Midbrain (tissue), 1 donor: ENCODE measurements around the gene CYTH1.

Experiments used
- DNase-seq: peaks from one replicate; lab custom pipeline; 2025; lab: John Stamatoyannopoulos, UW

The CYTH1 gene

GRCh38 chr17:78804777-78805176, 22.7 kb upstream of the CYTH1 start:
- no peak for DNase-seq

- no peak for DNase-seq
Observed at GRCh38 chr17:78803186-78803845, 21.2 kb upstream of the CYTH1 start.

- DNase-seq = no peak
Observed at GRCh38 chr17:78802459-78802858, 20.4 kb upstream of the CYTH1 start.

- DNase-seq = no peak
Observed at GRCh38 chr17:78802008-78802407, 19.9 kb upstream of the CYTH1 start.

GRCh38 chr17:78800132-78800931, 18.3 kb upstream of the CYTH1 start:
- no peak for DNase-seq

GRCh38 chr17:78798695-78799559, 16.9 kb upstream of the CYTH1 start:
- peak; percentile 66 for DNase-seq

GRCh38 chr17:78797691-78798585, 15.9 kb upstream of the CYTH1 start:
- no peak for DNase-seq

- no peak for DNase-seq
Observed at GRCh38 chr17:78797213-78797612, 15.1 kb upstream of the CYTH1 start.

- DNase-seq = no peak
Observed at GRCh38 chr17:78796517-78796900, 14.4 kb upstream of the CYTH1 start.

- no peak for DNase-seq
Observed at GRCh38 chr17:78795861-78796516, 13.9 kb upstream of the CYTH1 start.

GRCh38 chr17:78794864-78795640, 13.0 kb upstream of the CYTH1 start:
- no peak for DNase-seq

- DNase-seq = no peak
Observed at GRCh38 chr17:78794399-78794798, 12.3 kb upstream of the CYTH1 start.

- DNase-seq = no peak
Observed at GRCh38 chr17:78793968-78794367, 11.9 kb upstream of the CYTH1 start.

GRCh38 chr17:78793415-78793814, 11.3 kb upstream of the CYTH1 start:
- no peak for DNase-seq

- no peak for DNase-seq
Observed at GRCh38 chr17:78791840-78792709, 10.0 kb upstream of the CYTH1 start.

- DNase-seq = no peak
Observed at GRCh38 chr17:78790552-78790951, 8.5 kb upstream of the CYTH1 start.

GRCh38 chr17:78789663-78790181, 7.6 kb upstream of the CYTH1 start:
- DNase-seq = no peak

GRCh38 chr17:78789149-78789662, 7.1 kb upstream of the CYTH1 start:
- DNase-seq = no peak

- DNase-seq = no peak
Observed at GRCh38 chr17:78788451-78788850, 6.4 kb upstream of the CYTH1 start.
